ENCODE measurements around the gene OR1F1.
"Not testable (repeated sequence)": the region's sequence is repeated elsewhere in the genome, so short reads cannot be mapped to it uniquely, and the experiment has no call there.

Gene OR1F1

DNA sequence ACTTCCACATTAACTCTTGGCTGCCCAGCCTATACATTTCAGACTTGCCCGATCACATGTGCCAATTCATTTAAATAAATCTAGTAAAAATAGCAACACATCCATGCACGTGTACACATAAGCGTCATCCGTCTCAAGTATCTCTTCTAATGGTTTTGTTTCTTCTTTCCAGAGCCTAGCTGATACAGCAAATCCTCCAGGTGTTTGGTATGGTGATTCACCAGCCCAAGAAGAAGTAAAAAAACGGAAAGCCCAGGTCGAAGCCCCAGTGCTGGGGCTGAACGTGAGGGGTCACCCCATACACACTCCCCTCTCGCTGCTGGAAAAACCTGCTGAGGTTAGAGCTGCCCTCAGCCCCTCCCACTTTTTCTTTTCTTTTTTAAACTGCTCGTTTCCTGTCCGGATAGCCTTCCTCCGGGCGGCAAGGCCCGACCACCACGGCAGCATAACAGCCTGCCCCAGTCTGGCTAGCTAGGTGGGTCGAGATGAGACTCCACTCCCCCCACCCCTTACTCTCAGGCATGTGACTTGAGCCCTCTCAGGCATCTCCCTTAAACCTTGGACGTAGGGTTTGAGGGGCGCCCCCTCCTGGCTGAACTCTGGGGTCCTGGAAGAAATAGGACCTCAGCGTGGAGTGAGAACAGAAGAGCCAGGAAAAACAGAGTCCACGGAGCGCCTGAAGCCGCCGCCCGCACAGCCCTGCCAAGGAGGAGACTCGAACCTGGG lies 13.9 kb upstream of the OR1F1 start:
- DNase-seq (ENCODE audit: low read depth): peak; percentile 41

DNA sequence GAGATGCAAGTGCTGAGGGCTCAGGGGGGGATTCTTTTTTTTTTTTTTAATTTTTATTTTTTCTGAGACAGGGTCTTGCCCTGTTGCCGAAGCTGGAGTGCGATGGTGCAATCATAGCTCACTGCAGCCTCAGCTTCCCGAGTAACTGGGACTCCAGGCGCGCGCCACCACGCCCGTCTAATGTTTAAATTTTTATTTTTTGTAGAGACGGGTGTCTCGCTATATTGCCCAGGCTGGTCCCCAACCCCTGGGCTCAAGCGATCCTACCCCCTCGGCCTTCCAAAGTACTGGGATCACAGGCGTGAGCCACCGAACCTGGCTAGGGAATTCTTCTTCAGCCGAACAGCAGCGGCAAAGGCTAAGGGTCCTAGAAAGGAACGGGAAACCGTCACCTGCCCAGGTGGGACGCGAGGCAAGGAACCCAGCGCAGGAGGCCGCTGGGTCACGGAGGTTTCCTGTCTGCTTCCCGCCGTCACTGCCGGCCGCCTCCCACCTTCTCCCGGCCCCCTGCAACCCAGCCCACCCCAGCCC lies 13.3 kb upstream of the OR1F1 start:
- no peak for DNase-seq (ENCODE audit: low read depth)

DNA sequence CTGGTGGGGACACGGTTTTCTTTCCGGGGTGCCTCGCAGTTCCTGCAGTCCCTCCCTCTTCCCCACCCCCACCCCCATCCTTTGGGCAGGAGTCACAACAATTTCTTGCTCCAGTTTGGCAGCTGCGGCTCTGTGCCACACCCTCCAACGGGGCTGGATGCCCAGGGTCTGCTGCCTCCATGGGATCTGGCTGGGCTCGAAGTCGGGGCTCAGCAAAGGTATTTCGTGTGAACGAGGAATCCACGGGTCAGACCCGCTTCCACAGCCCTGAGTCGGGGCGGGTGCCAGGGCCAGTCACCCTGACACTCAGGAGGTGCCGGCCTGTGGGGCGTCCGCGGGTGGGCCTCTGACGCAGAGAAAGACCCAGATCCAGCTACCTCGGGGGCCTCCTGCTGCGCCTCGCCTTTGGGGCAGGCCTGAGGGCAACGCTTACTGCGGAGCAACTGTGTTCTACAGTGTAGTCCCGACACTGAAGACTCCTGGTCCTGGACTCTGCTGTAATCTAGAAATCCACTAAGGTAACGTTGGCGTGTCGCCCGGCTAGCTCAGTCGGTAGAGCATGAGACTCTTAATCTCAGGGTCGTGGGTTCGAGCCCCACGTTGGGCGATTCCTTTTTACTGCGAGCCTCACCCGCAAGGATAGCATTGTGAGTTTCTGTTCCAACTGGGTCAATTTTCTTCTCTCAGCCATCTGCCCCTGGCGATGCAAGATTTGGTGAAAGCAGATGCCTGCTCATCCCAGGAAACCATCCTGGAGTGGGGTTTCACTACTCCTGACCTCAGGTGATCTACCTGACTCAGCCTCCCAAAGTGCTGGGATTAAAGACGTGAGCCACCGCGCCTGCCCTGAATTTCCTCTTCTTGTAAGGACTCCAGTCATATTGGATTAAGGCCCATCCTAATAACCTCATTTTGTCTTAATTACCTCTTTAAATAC lies 12.6 kb upstream of the OR1F1 start:
- DNase-seq (ENCODE audit: low read depth): peak; percentile 83

DNA sequence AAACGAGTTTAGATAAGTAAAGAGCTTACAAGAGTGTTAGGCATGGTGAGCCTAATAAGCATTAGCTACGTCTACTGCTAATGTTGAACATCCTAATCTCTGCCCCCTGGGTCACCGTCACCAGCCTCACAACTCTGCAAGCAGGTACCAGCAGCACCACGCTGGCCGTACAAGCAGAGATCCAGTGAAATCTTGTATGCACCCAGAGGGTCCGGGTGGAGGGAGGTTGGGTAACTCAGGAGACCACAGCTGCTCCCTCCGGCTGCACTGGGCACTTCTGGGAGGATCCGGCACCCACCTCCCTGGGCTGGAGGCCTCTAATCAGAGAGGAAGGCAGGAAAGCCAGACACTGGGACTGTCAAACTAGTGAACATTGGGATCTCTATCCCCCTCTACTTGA lies 8.4 kb upstream of the OR1F1 start:
- no peak for DNase-seq (ENCODE audit: low read depth)

- peak; percentile 72 for DNase-seq (ENCODE audit: low read depth)
These were observed 7.5 kb upstream of the OR1F1 start for GRCh38 chr16:3180445-3180878.

DNA sequence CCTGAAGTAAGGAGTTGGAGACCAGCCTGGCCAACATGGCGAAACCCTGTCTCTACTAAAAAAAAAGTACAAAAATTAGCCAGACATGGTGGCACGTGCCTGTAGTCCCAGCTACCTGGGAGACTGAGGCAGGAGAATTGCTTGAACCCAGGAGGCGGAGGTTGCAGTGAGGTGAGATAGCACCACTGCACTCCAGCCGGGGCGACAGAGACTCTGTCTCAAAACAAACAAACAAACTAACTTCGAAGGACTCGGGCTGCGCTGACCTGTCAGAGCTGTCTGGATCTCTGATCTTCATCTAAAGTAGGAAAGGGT lies 5.8 kb upstream of the OR1F1 start:
- not testable (repeated sequence) for DNase-seq (ENCODE audit: low read depth)

DNA sequence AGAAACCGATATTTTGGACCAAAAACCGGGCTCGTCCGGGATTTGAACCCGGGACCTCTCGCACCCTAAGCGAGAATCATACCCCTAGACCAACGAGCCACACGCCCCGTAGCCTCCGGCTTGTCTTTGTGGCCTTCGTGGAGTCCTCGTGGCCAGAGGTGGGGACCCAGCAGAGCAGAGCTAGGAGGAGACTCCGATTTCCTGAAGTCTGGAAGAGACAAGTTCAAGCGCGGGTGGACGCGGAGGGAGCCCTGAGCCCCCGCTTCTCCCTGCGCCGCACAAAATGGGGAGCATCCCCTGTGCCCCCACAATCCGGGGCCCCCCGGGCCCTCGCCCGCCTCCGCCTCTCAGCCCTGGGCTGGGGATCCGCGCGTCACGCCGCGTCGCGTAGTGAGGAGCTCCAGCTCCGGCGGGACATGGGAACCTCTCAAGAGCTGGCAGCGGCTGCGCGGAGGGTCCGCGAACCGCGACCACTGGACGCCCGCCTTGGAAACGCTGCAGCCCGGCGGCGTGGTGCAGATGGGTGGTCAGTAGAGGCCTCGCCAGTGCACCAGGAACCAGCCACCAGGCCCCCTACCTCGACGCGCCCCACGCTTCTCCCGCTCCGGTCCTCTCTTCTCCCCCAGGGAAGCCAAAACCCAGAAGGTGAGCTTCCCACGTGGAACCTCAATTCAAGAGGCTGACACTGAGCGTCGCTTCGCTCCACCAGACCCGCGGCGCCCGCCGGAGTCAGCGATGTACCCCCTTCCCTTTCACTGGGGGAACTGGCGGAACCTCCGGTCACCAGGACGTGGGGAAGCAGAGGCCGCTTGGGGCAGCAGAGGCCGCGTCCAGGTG lies 5.2 kb upstream of the OR1F1 start:
- DNase-seq (ENCODE audit: low read depth): peak; percentile 79

DNA sequence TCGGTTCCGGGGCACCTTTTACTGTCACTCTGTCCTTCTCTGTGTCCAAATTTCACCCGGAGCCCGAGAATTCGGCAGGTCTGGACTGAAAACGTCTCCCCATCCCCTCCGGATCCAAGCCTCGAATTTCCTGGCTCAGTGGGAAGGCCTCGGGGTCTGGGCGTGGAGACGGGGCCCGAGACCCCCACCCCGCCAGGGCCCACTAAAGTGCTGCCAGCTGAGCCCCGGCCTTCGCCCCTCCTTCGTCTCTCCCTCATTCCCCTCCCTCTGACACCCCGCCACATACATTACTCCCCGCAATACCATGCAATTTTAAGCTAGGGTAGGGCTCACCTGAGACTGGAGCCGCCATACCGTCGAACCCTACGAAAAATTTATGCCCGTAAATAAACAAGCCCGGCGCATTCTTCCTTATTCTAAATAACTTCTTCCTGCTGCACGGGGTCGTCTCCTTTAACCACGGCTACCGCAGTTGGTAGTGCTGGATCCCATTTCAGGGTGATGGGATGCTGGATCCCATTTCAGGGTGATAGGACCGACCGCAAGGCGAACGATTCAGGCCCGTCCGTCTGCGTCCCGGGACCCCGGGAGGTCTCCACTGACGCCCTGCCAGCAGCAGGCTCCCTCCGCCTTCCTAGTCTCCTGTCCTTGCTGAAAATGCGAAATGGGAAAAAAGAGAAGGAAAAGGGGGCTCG lies 4.4 kb upstream of the OR1F1 start:
- DNase-seq (ENCODE audit: low read depth): no peak

DNA sequence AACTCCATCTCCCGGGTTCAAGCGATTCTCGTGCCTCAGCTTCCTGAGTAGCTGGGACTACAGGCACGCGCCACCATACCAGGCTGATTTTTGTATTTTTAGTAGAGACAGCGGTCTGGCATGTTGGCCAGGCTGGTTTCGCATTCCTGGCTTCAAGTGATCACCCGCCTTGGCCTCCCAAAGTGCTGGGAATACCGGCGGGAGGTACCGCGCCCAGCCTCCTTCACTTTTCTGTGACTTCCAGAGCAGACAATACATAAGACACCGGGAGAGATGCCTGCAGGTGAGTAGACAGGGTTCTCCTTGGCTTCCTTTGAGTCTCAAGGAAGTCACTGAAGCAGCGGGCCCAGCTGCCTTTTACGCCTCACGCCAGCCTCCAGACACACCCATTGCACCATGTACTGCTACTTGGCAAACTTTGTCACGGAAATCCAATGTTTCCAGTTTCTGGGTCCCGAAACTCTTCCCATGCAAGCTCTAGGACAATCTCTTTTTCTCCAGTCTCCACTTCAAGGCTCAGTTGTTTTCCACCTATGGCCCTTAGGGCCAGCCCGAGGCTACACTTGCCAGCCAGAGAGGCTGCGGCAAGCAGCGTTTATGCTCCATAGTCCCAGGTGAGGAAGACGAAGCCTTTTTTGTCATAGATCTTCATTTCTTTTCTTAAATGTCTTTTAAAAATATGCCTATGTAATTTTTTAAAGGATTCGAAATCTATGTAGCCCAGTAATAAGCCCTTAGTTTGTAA lies 886 bp upstream of the OR1F1 start:
- no peak for DNase-seq (ENCODE audit: low read depth)

DNA sequence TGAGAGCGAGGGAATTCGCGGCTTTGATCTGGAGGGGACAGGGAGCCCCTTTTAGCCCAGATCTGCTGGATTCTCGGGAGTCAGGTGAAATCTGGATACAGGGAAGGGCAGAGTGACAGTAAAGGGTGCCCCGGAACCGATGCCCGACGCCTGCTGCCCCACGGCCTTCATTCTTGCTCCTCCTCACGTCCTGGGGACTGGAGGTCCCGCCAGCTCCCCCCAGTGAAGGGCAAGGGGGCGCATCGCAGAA lies 596 bp downstream of the OR1F1 start:
- no peak for DNase-seq (ENCODE audit: low read depth)

GRCh38 chr16:3188925-3189825 lies 1.2 kb downstream of the OR1F1 start:
- DNase-seq (ENCODE audit: low read depth): peak; percentile 80

- DNase-seq (ENCODE audit: low read depth): no peak
These were observed 1.9 kb downstream of the OR1F1 start for GRCh38 chr16:3189869-3190268.

DNA sequence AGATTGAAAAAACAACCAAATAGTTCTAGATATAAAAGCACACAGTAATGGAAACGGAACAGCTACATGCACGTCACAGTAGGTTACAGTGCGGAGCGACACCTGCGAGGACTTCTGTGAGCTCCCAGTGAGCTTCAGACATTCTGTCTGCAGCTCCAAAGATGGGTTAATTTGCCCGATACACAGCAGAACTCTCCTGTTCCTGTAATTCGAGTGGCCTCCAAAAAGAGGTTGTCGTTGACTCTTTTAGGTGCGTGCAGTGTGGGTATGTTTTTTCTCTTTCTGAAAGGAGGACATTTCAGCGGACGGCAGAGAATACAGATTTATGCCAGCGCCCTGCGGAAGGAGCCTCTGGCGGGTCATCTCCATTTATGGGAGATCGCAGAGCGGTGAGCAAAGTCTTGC lies 2.9 kb downstream of the OR1F1 start:
- peak; percentile 32 for DNase-seq (ENCODE audit: low read depth)

DNA sequence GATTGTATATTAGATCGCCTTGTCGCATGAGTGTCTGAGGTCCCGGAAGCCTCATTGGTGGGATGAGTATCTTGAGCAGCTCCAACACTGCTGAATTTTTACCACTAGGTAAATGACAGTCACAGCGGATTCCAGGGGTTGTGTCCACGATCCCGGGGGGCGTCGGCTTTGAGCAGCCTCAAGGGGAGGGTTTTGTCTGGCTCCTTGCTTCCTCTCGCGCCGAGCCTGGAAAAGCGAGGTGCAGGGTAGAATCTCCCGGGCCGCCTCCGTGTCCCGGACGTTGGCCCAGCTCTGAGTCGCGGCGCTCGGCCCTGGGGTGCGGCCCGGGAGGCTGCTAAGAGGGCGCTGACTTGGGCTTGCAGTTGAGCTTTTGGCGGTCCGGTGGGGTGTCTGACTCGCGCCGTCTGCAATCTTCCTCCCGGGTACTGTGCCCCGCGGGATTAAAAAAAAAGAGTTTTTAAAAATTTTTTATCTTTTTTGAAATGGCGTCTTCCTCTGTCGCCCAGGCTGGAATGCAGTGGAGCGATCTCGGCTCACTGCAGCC lies 4.5 kb downstream of the OR1F1 start:
- DNase-seq (ENCODE audit: low read depth): no peak

DNA sequence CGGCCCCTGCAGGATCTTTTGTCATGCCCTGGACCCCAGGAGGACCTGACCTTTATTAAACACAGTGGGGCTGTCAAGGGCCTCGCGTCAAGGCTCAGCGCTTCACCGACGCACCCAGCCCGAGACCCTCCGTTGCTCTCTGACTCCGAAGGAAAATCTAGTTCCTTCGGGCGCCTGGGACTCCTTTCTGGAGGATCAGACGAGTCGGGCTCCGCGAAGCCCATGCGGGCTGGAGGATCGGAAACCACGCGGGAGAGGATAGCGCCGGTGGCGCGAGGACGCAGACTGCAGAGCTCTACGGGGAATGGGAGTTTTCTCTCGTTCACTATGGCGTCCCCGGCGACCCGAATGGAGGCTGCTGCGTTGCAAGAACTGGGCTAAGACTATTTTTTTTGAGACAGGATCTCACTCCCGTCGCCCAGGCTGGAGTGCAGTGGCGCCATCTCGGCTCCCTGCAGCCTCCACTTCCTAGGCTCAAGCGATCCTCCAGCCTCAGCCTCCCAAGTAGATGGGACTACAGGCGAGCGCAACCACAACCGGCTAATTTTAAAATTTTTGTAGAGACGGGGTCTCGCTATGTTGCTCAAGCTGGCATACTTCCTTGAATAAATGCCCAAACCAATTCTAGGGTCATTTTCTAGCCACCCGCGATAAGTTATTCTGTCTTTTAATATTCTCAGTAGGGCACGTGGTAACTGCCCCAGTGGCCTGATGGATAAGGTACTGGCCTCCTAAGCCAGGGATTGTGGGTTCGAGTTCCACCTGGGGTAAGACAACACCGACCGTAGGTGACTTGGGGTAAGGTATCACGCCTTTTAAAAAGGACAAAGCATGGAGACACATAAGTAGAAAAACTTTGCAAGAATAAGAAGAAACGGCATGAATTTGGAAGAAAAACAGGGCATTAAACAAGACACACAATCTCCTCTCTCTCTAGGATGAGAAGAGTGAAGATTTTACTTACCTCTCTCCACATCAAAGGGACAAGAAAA lies 5.5 kb downstream of the OR1F1 start:
- no peak for DNase-seq (ENCODE audit: low read depth)

DNA sequence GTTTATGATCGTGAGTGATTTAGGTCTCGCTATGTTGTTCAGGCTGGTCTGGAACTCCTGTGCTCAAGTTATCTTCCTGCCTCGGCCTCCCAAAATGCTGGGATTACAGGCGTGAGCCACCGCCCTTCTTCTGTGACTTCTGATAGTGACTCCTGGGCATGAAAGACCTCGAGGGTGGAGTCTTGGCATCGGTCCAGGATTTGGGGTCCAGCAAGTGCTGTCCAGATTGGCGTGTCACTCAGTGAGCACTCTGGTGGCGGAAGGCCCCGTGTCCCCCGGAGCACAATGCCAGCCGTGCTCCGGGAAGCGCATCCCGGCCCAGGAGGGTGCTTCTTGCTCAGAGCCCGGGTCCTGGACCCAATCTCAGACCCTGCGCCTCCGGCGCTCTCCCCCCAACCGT lies 6.8 kb downstream of the OR1F1 start:
- no peak for DNase-seq (ENCODE audit: low read depth)

- DNase-seq (ENCODE audit: low read depth): peak; percentile 43
These were observed 8.0 kb downstream of the OR1F1 start for GRCh38 chr16:3195975-3196374.

DNA sequence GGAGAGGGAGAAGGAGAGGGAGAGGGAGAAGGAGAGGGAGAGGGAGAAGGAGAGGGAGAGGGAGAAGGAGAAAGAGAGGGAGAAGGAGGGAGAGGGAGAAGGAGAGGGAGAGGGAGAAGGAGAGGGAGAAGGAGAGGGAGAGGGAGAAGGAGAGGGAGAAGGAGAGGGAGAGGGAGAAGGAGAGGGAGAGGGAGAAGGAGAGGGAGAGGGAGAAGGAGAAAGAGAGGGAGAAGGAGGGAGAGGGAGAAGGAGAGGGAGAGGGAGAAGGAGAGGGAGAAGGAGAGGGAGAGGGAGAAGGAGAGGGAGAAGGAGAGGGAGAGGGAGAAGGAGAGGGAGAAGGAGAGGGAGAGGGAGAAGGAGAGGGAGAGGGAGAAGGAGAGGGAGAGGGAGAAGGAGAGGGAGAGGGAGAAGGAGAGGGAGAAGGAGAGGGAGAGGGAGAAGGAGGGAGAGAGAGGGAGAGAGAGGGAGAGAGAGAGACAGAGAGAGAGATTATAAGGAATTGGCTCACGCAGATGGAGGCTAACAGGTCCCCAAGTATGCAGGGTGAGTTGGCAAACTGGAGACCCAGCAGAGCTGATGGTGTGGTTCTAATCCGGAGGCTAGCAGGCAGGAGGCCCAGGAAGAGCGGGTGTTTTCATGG lies 9.8 kb downstream of the OR1F1 start:
- DNase-seq (ENCODE audit: low read depth): not testable (repeated sequence)
